Left lung (tissue), 10 donors: ENCODE results near the gene FCHSD1. TPM values are rescaled to one million over a fixed set of nuclear protein-coding genes. Genes with fewer than 3 reads are reported as not detected.

ENCODE experiments used
- ATAC-seq: fragments of 200-7000 bp; cut with Tn5 transposase; one replicate; pipeline ENCODE4 v1.9.1; 2020; ENCODE audit warnings: moderate library complexity
- DNase-seq, 4 donors: peaks; one replicate each; pipeline ENCODE4 v3.0.0-alpha.2; 2013 to 2020
- H3K27ac ChIP-seq, 2 donors: fragments of 200-600 bp; sonication (generic) in 1 of 2; one replicate each; pipeline versions ENCODE4 v1.5.0 to v1.8.0; 2020 to 2021
- H3K27me3 ChIP-seq, 2 donors: fragments of 200-600 bp; sonication (generic) in 1 of 2; one replicate each; pipeline versions ENCODE4 v1.5.0 to v1.8.0; 2020 to 2021
- H3K36me3 ChIP-seq, 2 donors: fragments of 200-600 bp; sonication (generic) in 1 of 2; one replicate each; pipeline versions ENCODE4 v1.5.0 to v1.8.0; 2020 to 2021
- H3K4me1 ChIP-seq, 2 donors: fragments of 200-600 bp; one replicate each; pipeline ENCODE4 v1.8.0; 2021
- H3K4me3 ChIP-seq, 2 donors: fragments of 200-600 bp; sonication (generic) in 1 of 2; one replicate each; pipeline versions ENCODE4 v1.5.0 to v1.8.0; 2020 to 2021; ENCODE audit warnings: mild to moderate bottlenecking in 1 of 2
- H3K9me3 ChIP-seq, 2 donors: fragments of 200-600 bp; sonication (generic) in 1 of 2; one replicate each; pipeline versions ENCODE4 v1.5.0 to v1.8.0; 2020 to 2021
- CTCF ChIP-seq, 2 donors: fragments of 200-600 bp; sonication (generic) in 1 of 2; IDR thresholded peaks; one replicate each; pipeline versions ENCODE4 v1.5.0 to v1.8.0; 2021; ENCODE audit warnings: antibody characterized with exemption in 2 of 2
- intact Hi-C, 2 donors: fragments of 100-400 bp; cut with DNase I; formaldehyde crosslinking; loops; one replicate each; pipeline versions ENCODE4 v1.11.2 to v1.14.2; 2022
- polyA plus RNA-seq, 6 donors: library from polyadenylated mRNA; unstranded; fragments of 120-200 nt; gene quantifications; one replicate each; pipeline ENCODE4 v1.2.1, GENCODE V29; 2013; ENCODE audit not compliant: insufficient read length in 6 of 6
- total RNA-seq, 2 donors: library from RNA; stranded (reverse); fragmentation: NEBNext Ultra II Directional; extraction: Animal tissue kit (Norgen Biotek cat#: 25700); gene quantifications; one replicate each; pipeline ENCODE4 v1.2.1, GENCODE V29; 2021
- donor health status: DM: no; HTN: yes; CAD: no.
- donor health status: DM: no; HTN: no; CAD: no.

FCHSD1 gene
- total and polyA plus RNA-seq, 8 donors: 17.4 to 29.7 (median 21.3) TPM

- Histone ChIP-seq H3K4me3 (no peak overlapping the region), H3K4me1 (peaks cover 9 to 100% of the 10 kb centered on the region in 2 donors), H3K9me3 (no peaks in the 10 kb centered on the region), H3K27me3 (no peaks in the 10 kb centered on the region), H3K27ac (peak overlapping the region; percentile 34 to 93), H3K36me3 (peaks cover 0 to 8% of the 10 kb centered on the region in 2 donors)
- no peak for DNase-seq
- no peak for TF ChIP-seq CTCF (IDR thresholded peaks at IDR 0.05)
- peak; percentile 63 for ATAC-seq
- intact Hi-C loops: no loop called here
These were observed 42.7 kb downstream of the FCHSD1 start for GRCh38 chr5:141608557-141608956.

- Histone ChIP-seq H3K4me3 (no peak overlapping the region), H3K4me1 (peaks cover 9 to 100% of the 10 kb centered on the region in 2 donors), H3K27ac (peak overlapping the region; percentile 34 to 93), H3K9me3 (no peaks in the 10 kb centered on the region), H3K36me3 (peaks cover 0 to 8% of the 10 kb centered on the region in 2 donors), H3K27me3 (no peaks in the 10 kb centered on the region)
- no peak for TF ChIP-seq CTCF (IDR thresholded peaks at IDR 0.05)
- DNase-seq (no peak), ATAC-seq (no peak)
- intact Hi-C loops: no loop called here
These were observed 43.2 kb downstream of the FCHSD1 start for GRCh38 chr5:141608046-141608445.

GRCh38 chr5:141605523-141606277 lies 45.5 kb downstream of the FCHSD1 start:
- Histone ChIP-seq H3K27ac (peak overlapping the region; percentile 68 to 93), H3K36me3 (no peaks in the 10 kb centered on the region), H3K9me3 (no peaks in the 10 kb centered on the region), H3K27me3 (no peaks in the 10 kb centered on the region), H3K4me1 (peaks cover 9 to 99% of the 10 kb centered on the region in 2 donors), H3K4me3 (no peak overlapping the region)
- ATAC-seq (peak; percentile 59), DNase-seq (peak in 2 of 4 donors; percentile 28 to 59)
- TF ChIP-seq CTCF (IDR thresholded peaks at IDR 0.05): no peak
- intact Hi-C loops: no loop called here

- DNase-seq (peak in 2 of 4 donors; percentile 44 to 74), ATAC-seq (peak; percentile 85)
- no peak for TF ChIP-seq CTCF (IDR thresholded peaks at IDR 0.05)
- Histone ChIP-seq H3K4me3 (no peak overlapping the region), H3K9me3 (no peaks in the 10 kb centered on the region), H3K27me3 (no peaks in the 10 kb centered on the region), H3K4me1 (peaks cover 9 to 99% of the 10 kb centered on the region in 2 donors), H3K27ac (peak overlapping the region; percentile 68 to 93), H3K36me3 (no peaks in the 10 kb centered on the region)
- intact Hi-C loops: no loop called here
These were observed 47.1 kb downstream of the FCHSD1 start for GRCh38 chr5:141603923-141604717.

GRCh38 chr5:141602606-141603005 lies 48.6 kb downstream of the FCHSD1 start:
- Histone ChIP-seq H3K36me3 (no peaks in the 10 kb centered on the region), H3K27ac (peak overlapping the region in 1 of 2 donors; percentile 93), H3K27me3 (no peaks in the 10 kb centered on the region), H3K9me3 (no peaks in the 10 kb centered on the region), H3K4me3 (no peak overlapping the region), H3K4me1 (peaks cover 9 to 99% of the 10 kb centered on the region in 2 donors)
- no peak for ATAC-seq
- no peak for DNase-seq
- TF ChIP-seq CTCF (IDR thresholded peaks at IDR 0.05): no peak
- intact Hi-C loops: no loop called here
